H7 (cell line): ENCODE measurements around the gene CCZ1. TPM values are rescaled to one million over a fixed set of nuclear protein-coding genes. Genes with fewer than 3 reads are reported as not detected.
"Not testable (repeated sequence)": the region's sequence is repeated elsewhere in the genome, so short reads cannot be mapped to it uniquely, and the experiment has no call there.

ENCODE experiments used
- DNase-seq: peaks from one replicate; pipeline ENCODE4 v3.0.0; 2012
- H3K27me3 ChIP-seq: 2 replicates; pipeline ENCODE4 v1.6.0; 2011; ENCODE audit warnings: mild to moderate bottlenecking, low read length; ENCODE audit not compliant: control insufficient read depth, insufficient read depth
- H3K36me3 ChIP-seq: replicated peaks from 2 replicates; pipeline ENCODE4 v1.5.1; 2011; ENCODE audit warnings: low read length; ENCODE audit not compliant: control insufficient read depth, insufficient read depth
- H3K4me3 ChIP-seq: 2 replicates; pipeline ENCODE4 v1.5.1; 2011; ENCODE audit warnings: low read depth, mild to moderate bottlenecking, control low read depth, low read length, moderate library complexity; ENCODE audit not compliant: insufficient read depth
- total RNA-seq: library from RNA; depleted of rRNA; stranded (reverse); fragments of >200 nt; shearing (Covaris generic); gene quantifications from 2 replicates; pipeline ENCODE4 v1.2.3, GENCODE V29; 2014

Gene CCZ1
- total RNA-seq, 1 experiment from 2014 or later: 77.2 TPM

GRCh38 chr7:5884431-5884830 lies 14.1 kb upstream of the CCZ1 start:
- not testable (repeated sequence) for H3K27me3 ChIP-seq, H3K4me3 ChIP-seq, H3K36me3 ChIP-seq, DNase-seq

- H3K36me3 ChIP-seq, DNase-seq, H3K27me3 ChIP-seq, H3K4me3 ChIP-seq: not testable (repeated sequence)
Observed at GRCh38 chr7:5888021-5888420, 10.5 kb upstream of the CCZ1 start.

- not testable (repeated sequence) for DNase-seq, H3K36me3 ChIP-seq, H3K4me3 ChIP-seq, H3K27me3 ChIP-seq
Observed at GRCh38 chr7:5890244-5890643, 8.3 kb upstream of the CCZ1 start.

- Histone ChIP-seq H3K36me3 (no peaks in the 10 kb centered on the region), H3K27me3 (no peaks in the 10 kb centered on the region), H3K4me3 (no peak overlapping the region)
- DNase-seq: no peak
Observed at GRCh38 chr7:5892498-5892897, 6.0 kb upstream of the CCZ1 start.

GRCh38 chr7:5897369-5897919 lies 1.1 kb upstream of the CCZ1 start:
- not testable (repeated sequence) for H3K27me3 ChIP-seq, H3K36me3 ChIP-seq, DNase-seq, H3K4me3 ChIP-seq

- not testable (repeated sequence) for H3K36me3 ChIP-seq, H3K4me3 ChIP-seq, DNase-seq, H3K27me3 ChIP-seq
Observed at GRCh38 chr7:5903002-5903401, 4.5 kb downstream of the CCZ1 start.

GRCh38 chr7:5904726-5905125 lies 6.2 kb downstream of the CCZ1 start:
- not testable (repeated sequence) for DNase-seq

GRCh38 chr7:5908835-5909234 lies 10.3 kb downstream of the CCZ1 start:
- not testable (repeated sequence) for H3K27me3 ChIP-seq, H3K4me3 ChIP-seq, H3K36me3 ChIP-seq, DNase-seq

More at GRCh38 chr7:5904726-5905125, 6.2 kb downstream of the CCZ1 start:
- H3K27me3 ChIP-seq, H3K4me3 ChIP-seq, H3K36me3 ChIP-seq: not testable (repeated sequence)

GRCh38 chr7:5916529-5916928 lies 18.0 kb downstream of the CCZ1 start:
- DNase-seq, H3K4me3 ChIP-seq, H3K36me3 ChIP-seq, H3K27me3 ChIP-seq: not testable (repeated sequence)

GRCh38 chr7:5924180-5924579 lies 25.6 kb downstream of the CCZ1 start:
- H3K4me3 ChIP-seq, DNase-seq, H3K27me3 ChIP-seq, H3K36me3 ChIP-seq: not testable (repeated sequence)

GRCh38 chr7:5924630-5925029 lies 26.1 kb downstream of the CCZ1 start:
- not testable (repeated sequence) for DNase-seq

GRCh38 chr7:5926263-5926870 lies 27.8 kb downstream of the CCZ1 start:
- H3K27me3 ChIP-seq, DNase-seq, H3K36me3 ChIP-seq, H3K4me3 ChIP-seq: not testable (repeated sequence)

More at GRCh38 chr7:5924630-5925029, 26.1 kb downstream of the CCZ1 start:
- H3K36me3 ChIP-seq, H3K27me3 ChIP-seq, H3K4me3 ChIP-seq: not testable (repeated sequence)

GRCh38 chr7:5930290-5930689 lies 31.8 kb downstream of the CCZ1 start:
- not testable (repeated sequence) for DNase-seq, H3K36me3 ChIP-seq, H3K4me3 ChIP-seq, H3K27me3 ChIP-seq

GRCh38 chr7:5931250-5931649 lies 32.7 kb downstream of the CCZ1 start:
- H3K27me3 ChIP-seq, H3K36me3 ChIP-seq, H3K4me3 ChIP-seq: not testable (repeated sequence)
- DNase-seq: peak; percentile 5

GRCh38 chr7:5931905-5932644 lies 33.5 kb downstream of the CCZ1 start:
- not testable (repeated sequence) for H3K27me3 ChIP-seq, H3K36me3 ChIP-seq, DNase-seq, H3K4me3 ChIP-seq
